HFF-Myc (cell line): ENCODE data around the gene POP5.
A peak's percentile ranks its signal among the peaks of the same experiment; 100 is the strongest.
"Not testable (repeated sequence)": the region's sequence is repeated elsewhere in the genome, so short reads cannot be mapped to it uniquely, and the experiment has no call there.

ENCODE experiments used
- DNase-seq: peaks from one replicate; pipeline ENCODE4 v3.0.0-alpha.2; 2011; ENCODE audit warnings: low read depth; ENCODE audit errors: extremely low read depth
- H3K4me3 ChIP-seq: replicated peaks from 2 replicates; pipeline ENCODE4 v1.5.1; 2011; ENCODE audit warnings: low read depth, mild to moderate bottlenecking, control low read depth, low read length
- CTCF ChIP-seq: IDR thresholded peaks from 2 replicates; pipeline ENCODE4 v1.5.1; 2012; ENCODE audit warnings: mild to moderate bottlenecking, low read depth, low read length, control low read depth; ENCODE audit errors: missing control alignments

The POP5 gene

DNA sequence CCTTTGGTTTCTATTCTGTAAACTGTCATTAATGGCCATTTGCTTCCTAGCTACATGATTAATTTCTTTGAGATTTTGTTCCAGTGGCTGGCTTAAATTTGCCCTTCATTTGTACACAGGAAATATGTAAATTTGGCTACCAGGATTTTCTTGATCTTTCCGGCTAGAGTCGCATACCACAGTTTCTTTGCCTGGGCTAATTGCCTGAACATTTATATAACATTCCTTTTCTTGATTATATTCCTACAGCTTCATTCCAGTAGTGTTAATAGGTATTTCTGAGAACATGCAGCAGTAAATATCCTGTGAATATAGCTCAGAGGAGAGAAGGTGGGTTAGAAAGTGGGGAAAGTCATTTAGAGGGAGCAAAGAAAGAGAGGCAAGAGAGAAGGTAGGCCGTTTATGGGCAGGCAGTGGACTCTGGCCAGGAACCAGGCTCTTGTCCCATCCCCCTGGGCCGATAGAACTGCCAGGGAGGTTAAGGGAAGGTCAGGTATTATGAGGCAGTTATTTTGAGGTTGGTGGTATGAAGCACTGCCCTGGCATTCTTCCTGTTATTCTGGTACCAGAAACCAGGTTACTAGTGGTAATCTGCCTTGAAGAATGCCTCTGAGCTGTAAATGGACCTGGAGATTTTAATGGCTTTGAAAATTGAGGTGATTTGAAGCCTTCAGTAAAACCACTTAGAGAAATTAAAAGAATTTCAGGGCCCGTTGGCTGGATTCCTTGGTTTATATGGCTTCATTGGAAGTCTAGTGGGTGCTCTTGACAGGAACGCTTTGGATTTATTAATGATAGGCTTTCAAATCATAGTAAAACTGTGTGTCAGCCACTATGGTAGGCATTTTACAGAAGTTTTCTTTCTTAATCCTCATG lies 42.7 kb downstream of the POP5 start:
- DNase-seq, result no peak
- TF ChIP-seq CTCF, result no peak
- peak overlapping the region; percentile 84 for H3K4me3 ChIP-seq

- TF ChIP-seq CTCF, result no peak
- DNase-seq, result no peak
- H3K4me3 ChIP-seq, result peak overlapping the region; percentile 84
Observed at GRCh38 chr12:120537856-120538220, 43.4 kb downstream of the POP5 start.

DNA sequence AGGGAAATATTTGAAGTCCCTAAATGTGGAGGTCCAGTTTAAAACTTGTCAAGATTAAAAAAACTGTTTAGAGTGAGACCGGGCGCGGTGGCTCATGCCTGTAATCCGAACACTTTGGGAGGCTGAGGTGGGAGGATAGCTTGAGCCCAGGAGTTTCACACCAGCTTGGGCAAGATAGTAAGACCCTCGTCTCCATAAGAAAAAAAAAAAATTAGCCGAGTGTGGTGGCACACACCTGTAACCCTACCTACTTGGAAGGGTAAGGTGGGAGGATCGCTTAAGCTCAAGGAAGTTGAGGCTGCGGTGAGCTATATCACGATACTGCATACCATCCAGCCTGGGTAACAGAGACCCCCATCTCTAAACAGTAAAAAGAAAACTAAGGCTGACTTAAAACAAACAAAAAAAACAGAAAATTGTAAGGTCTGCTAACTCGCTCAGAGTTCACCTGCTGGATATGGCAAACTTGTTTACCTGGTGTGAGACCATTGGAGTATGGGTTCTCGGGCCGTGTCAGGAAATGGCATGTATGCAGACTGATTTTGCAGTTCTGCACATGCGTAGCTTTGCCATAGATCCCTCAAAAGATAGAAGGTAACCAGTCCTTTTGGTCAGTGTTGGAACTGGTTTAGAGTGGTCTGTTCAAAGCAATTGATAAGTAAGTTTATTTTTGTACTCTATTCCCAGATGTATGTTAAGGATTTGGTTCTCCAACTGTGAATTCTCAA lies 45.0 kb downstream of the POP5 start:
- no peak for DNase-seq
- no peak for TF ChIP-seq CTCF
- peak overlapping the region; percentile 84 for H3K4me3 ChIP-seq

GRCh38 chr12:120534703-120535655 lies 46.2 kb downstream of the POP5 start:
- DNase-seq, result no peak
- TF ChIP-seq CTCF, result no peak
- H3K4me3 ChIP-seq, result peak overlapping the region; percentile 84

GRCh38 chr12:120534203-120534702 lies 46.9 kb downstream of the POP5 start, which contains the start of gene RNF10:
Gene RNF10 (plus strand): TSS chr12:120534356. CDS start chr12:120534812, 456 bp downstream.
- TF ChIP-seq CTCF, result no peak
- peak within 1 kb of the TSS; percentile 84 for H3K4me3 ChIP-seq
- peak; percentile 80 for DNase-seq

GRCh38 chr12:120532701-120533238 lies 48.4 kb downstream of the POP5 start:
- no peak for DNase-seq
- TF ChIP-seq CTCF, result no peak
- no peak overlapping the region for H3K4me3 ChIP-seq

DNA sequence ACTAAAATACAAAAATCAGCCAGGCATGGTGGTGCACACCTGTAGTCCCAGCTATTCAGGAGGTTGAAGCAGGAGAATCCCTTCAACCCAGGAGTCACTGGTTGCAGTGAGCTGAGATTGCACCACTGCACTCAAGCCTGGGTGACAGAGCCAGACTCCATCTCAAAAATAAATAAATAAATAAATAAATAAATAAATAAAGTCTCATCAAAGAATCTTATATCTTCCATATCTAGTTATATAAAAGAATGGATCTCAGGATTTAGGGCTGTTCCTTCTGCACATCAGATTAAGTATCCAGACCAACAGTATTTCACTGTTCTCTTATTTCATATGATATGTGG lies 50.8 kb downstream of the POP5 start:
- DNase-seq, result not testable (repeated sequence)
- peak overlapping the region; percentile 93 for H3K4me3 ChIP-seq
